ENCODE results near the gene RPS6KA4.

RPS6KA4 gene

DNA sequence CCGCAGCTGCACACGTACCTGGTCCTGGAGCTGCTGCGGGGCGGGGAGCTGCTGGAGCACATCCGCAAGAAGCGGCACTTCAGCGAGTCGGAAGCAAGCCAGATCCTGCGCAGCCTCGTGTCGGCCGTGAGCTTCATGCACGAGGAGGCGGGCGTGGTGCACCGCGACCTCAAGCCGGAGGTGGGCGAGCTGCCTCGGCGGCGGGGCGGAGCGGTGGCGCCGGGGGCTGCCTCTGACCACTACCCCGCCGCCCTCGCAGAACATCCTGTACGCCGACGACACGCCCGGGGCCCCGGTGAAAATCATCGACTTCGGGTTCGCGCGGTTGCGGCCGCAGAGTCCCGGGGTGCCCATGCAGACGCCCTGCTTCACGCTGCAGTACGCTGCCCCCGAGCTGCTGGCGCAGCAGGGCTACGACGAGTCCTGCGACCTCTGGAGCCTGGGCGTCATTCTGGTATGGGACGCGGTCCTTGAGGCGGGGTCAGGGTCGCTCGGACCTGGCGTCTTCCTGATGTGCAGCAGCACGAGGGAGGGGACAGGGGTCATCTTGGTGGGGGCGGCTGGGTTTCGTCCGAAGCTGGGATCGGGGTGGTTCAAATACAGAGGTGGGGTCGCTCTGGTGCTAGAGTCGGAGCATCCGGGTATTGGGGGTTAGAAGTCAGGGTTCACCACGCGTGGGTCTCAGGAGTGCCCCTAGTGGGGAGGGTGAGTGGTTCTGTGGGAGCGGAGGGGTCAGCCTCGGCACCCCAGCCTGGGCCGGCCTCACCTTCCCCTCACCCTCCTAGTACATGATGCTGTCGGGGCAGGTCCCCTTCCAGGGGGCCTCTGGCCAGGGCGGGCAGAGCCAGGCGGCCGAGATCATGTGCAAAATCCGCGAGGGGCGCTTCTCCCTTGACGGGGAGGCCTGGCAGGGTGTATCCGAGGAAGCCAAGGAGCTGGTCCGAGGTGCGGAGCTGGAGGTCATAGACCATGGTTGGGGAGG, 10.8 kb downstream of the RPS6KA4 start:
- DNase-seq, result no peak

GRCh38 chr11:64371201-64371600, 12.2 kb downstream of the RPS6KA4 start:
- no peak for DNase-seq

DNA sequence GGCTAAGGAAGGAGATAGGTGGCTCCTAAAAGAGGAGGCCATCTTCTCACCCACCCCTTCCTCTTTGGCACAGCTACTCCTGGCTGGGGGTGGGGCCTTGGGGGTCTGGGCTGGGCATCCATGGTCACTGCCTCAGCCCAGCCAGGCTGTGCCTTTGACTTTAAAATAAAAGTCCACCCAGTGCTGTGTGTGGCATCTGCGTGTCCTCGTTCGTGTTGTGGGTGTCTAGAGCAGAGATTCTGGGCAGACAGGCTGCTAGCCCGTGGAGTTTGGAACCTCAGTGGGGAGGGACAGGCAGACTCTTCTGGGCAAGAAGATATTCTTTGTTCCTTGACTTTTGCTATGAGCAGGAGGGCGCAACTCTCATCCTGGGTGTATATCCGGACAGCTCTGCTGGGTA, 13.1 kb downstream of the RPS6KA4 start:
- no peak for DNase-seq

GRCh38 chr11:64372802-64373597, 14.0 kb downstream of the RPS6KA4 start:
- DNase-seq, result no peak

DNA sequence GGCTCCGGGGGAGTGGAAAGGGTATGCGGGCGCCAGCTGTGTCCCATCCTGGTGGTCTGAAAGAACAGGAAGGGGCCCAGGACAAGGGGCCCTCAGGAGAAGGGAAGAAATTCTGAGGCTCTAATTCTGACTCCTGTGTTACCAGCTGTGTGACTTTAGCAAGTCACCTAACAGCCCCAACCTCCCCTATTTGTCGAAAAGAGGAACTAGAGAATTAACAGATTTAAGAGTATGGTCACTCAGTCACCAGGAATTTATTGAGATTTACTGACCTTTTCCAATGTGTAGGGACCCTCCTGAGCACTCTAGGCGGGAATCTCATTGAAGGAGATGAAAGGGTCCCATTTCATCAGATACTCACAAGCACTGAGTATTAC, 14.6 kb downstream of the RPS6KA4 start:
- no peak for DNase-seq

DNA sequence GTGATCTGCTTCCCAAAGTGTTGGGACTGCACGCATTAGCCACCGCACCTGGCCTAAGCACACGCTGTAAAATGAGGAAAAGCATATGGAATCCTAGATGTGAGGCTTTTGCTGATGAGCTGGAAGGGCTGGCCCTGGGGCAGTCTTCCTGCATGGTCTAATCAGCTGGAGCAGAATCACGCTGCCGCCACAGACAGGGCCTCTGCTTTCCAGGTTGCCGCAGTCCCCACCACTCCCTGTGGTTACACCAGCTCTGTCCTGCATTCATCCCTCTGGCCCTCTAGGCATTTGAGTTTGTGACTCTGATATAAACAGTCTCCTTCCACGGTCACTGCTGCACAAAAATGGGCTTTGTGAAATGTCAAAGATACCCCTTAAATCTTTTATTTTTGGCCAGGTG, 17.1 kb downstream of the RPS6KA4 start:
- DNase-seq, result no peak

DNA sequence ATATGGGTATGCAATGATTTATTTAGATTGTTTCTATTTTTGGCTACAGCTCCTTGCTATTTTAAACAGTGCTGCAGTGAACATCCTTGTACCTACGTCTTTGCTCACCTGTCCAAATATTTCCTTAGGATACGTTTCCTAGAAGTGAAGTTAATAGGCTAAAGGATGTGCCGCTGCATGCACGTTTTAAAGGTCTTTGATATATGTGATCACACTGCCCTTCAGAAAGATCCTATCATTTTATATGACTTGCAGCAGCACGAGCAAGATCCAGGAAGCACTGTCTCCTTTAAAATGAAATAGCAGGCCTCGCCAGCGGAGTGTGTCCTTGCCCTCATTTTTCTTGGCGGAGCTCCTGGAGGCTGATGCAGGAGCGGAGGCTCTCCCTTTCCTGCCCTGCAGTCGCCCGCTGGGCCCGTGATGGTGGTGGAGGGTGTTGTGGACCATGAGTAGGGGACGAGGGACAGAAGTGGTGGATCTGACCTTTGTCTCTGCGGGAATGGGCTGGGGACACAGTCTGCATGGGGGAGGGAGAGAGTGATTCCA, 19.4 kb downstream of the RPS6KA4 start:
- DNase-seq, result no peak

GRCh38 chr11:64379160-64379559, 20.2 kb downstream of the RPS6KA4 start:
- DNase-seq, result no peak

DNA sequence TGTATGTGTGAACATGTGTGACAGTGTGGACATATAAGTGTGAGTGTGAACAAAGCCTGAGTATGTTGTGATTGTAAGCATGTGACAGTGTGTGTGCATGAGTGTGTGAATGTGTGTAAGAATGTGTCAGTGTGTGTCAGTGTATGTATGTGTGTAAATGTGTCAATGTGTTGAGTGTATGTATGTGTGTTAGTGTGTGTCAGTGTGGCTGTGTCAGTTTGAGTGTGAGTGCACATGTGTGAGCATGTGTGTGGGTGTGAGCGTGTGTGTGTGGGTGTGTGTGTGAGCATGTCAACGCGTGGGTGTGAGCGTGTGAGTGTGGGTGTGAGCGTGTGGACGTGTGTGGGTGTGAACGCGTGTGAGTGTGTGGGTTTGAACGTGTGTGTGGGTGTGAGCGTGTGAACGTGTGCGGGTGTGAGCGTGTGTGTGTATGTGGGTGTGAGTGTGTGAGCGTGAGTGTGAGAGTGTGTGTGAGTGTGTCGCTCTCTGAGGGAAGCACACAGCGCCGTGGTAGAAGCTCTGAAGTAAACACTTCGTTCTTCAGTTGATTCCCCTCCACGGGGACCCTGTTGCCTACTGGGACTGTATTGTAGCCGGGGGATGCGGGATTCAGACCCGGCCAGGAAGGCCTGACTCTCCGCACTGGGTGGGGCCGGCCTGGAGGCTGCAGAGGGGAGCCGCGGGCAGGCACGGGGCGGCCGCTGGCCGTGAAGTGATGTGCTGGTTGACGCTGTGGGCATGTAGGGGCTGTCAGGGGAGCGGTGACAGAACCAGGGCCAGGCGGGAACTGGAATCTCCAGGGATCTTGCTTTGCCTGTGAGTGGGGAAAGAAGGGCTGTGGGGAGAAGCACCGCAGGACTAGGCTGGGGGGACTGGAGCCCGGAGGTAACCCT, 21.1 kb downstream of the RPS6KA4 start:
- no peak for DNase-seq

- no peak for DNase-seq
These were observed 22.4 kb downstream of the RPS6KA4 start for GRCh38 chr11:64381350-64381749.

- no peak for DNase-seq
These were observed 23.1 kb downstream of the RPS6KA4 start for GRCh38 chr11:64382047-64382446.

DNA sequence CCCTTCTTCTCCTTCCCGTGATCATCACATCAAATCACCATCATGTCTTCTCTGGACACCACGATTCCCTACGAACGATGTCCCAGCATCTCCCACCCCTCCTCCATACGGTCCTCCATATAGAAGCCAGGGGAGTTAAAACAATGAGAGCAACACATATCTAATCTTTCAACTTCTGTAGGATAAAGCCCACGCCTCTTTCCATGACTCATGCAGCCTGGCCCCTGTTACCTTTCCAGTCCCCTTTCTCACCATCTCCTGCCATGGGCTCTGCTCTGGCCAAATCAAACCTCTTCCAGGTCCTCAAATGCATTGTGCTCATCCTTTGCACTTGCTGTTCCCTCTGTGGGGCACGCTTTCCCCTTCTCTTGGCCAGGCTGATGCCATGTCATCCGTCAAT, 23.6 kb downstream of the RPS6KA4 start:
- DNase-seq, result no peak

GRCh38 chr11:64383580-64383979, 24.6 kb downstream of the RPS6KA4 start:
- DNase-seq, result no peak

GRCh38 chr11:64384028-64384737, 25.2 kb downstream of the RPS6KA4 start:
- no peak for DNase-seq

DNA sequence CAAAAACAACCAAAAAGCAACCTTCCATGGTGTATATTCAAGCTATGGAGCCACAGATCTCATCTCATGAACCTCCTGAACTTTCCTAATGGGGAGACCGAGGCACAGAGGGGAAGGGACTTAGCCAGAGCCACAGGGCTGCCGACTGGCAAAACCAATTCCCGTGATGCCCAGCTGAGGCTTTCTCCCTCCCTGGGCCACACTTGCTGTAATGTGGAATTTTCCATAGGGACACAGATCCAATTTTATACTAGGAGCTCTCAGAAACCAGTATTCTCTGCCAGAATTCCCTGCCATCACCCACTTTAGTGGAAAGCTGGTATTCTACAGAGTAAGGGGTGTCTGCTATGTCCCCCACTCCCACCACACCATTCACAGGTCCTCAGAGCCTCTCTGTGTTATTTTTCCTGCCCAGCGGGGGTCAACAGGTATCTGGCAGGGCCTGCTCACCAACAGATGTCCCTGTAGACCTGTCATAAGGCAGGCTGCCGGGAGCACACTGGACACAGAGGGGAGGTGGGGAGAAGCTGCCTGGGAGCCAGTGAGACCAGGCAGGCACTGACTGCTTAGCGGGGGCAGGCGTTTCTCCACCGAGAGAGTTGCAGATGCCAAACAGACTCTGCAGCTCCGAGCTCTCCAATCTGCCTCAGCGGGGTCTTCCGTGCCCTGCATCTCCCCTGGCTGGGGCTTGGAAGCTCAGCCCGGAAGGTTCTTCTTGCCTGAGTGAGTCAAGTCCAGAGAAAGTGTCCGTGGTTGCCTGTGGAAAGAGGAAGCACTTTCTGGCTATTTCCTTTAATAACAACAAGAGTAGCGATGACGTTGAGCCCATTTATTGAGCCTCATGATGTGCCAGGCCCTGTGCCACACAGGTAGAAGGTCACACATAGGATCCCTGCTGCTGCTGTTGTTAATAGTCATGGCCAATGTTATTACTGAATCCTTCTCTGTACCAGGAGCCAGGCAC, 26.3 kb downstream of the RPS6KA4 start:
- DNase-seq, result no peak

DNA sequence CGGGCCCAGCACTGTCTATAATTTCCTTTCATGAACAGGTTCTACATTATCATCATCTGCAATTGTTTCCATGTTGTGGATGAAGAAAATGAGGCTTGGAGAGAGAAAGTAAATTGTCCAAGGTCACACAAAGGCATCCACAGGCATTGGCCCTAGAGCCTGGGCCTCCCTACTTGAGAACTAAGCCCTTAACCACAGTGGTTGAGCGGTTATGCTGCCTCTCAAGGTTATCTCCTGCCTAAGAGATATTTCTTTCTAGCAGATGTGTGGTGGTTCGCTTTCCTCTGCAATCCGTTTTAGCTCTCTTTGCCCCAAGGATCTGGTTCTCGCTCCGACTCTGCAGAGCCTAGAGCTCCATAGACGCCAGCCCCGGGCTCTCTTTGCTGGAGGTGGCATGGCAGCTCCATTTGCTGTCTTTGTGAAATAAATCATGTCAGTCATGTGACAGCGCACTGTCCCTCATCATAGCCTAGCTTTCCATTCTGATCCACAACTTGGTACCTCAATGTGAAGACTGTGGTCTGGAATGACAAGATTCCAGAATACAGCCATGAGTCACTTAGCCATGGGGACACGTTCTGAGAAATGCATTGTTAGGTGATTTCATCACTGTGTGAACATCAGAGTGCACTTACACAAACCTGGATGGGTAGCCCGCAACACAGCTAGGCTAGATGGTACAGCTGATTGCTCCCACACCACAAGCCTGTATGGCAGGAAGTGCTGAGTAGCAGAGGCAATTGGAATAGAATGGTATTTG, 27.2 kb downstream of the RPS6KA4 start:
- peak; percentile 93 for DNase-seq

- no peak for DNase-seq
These were observed 29.0 kb downstream of the RPS6KA4 start for GRCh38 chr11:64387916-64388315.

DNA sequence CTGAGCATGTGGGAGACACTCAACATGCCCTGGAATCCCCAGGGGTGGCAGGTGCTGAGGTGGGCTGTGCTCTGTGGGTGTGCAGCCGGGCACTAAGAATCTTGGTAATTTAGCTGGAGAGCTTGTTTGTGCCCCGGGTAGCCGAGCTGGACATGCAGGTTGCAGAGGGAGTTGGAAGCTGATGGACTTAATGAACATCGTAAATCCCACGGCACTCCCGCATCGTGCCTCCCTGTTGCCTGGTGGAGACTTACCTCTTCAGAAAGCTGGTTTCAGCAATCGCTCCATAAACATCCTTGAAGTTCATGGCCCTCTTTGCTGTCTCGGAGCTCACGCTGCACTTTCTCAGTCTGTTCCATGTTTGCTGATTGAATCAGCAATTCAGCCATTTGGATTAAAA, 29.9 kb downstream of the RPS6KA4 start:
- DNase-seq, result no peak

DNA sequence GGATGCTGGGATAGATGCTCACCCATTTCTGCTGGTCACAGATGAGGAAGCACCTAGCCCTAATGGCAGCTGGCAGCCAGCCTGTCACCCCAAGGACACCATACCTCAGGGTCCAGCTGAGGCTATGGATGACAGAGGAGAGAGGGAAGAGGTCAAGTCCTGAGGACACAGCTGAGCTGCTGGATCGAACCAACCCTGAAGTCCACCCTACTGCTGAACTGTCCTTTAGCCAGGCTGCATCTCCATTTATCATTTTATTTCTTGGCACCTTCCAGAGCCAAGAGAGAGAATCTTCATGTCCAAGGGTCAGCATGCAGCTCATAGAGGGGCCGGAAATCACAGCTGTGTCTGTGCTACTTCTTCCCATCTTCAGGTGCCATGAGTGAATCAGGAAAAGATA, 30.9 kb downstream of the RPS6KA4 start:
- DNase-seq, result no peak

- DNase-seq, result no peak
These were observed 31.6 kb downstream of the RPS6KA4 start for GRCh38 chr11:64390558-64390957.

All from EL (cell line).